Mucosa of descending colon (tissue), 3 donors: Measurements from ENCODE around the gene SLC1A7. TPM values are rescaled to one million over a fixed set of nuclear protein-coding genes. Genes with fewer than 3 reads are reported as not detected.

ENCODE experiments used
- ATAC-seq: fragments of 200-7000 bp; cut with Tn5 transposase; one replicate; pipeline ENCODE4 v1.9.1; 2020; ENCODE audit warnings: mild to moderate bottlenecking, moderate library complexity
- DNase-seq, 3 donors: peaks; one replicate each; pipeline ENCODE4 v3.0.0-alpha.2; 2020
- H3K36me3 ChIP-seq: fragments of 200-600 bp; one replicate; pipeline ENCODE4 v1.8.0; 2021; ENCODE audit warnings: low read depth, mild to moderate bottlenecking
- H3K4me1 ChIP-seq: fragments of 200-600 bp; one replicate; pipeline ENCODE4 v1.8.0; 2021; ENCODE audit warnings: low read depth, mild to moderate bottlenecking
- H3K4me3 ChIP-seq: fragments of 200-600 bp; one replicate; pipeline ENCODE4 v1.8.0; 2021; ENCODE audit warnings: mild to moderate bottlenecking
- H3K9me3 ChIP-seq: fragments of 200-600 bp; one replicate; pipeline ENCODE4 v1.8.0; 2021; ENCODE audit warnings: mild to moderate bottlenecking
- CTCF ChIP-seq: fragments of 200-600 bp; IDR thresholded peaks from one replicate; pipeline ENCODE4 v1.8.0; 2022; ENCODE audit warnings: antibody characterized with exemption, mild to moderate bottlenecking
- intact Hi-C, 2 donors: fragments of 100-400 bp; cut with DNase I in 1 of 2; cut with micrococcal nuclease in 1 of 2; formaldehyde crosslinking; loops; one replicate each; pipeline versions ENCODE4 v1.11.0 to v1.11.1; 2022; cut with DNase I, micrococcal nuclease
- total RNA-seq, 3 donors: library from RNA; stranded (reverse); fragmentation: NEBNext Ultra II Directional in 2 of 3; extraction: Animal tissue kit (Norgen Biotek cat#: 25700) in 2 of 3; gene quantifications; one replicate each; pipeline versions ENCODE4 v1.2.1 to v1.2.4, GENCODE V29; 2021 to 2023
- donor health status: DM: no; HTN: no; CAD: no; lungs with moderate emphysema.
- donor health status: DM: no; HTN: no; CAD: no.
- donor health status: DM: no; HTN: yes; CAD: no.

The SLC1A7 gene
- total RNA-seq, 3 donors from 2014 or later = 0.72 to 0.98 (median 0.93) TPM

- Histone ChIP-seq H3K36me3 (no peaks in the 10 kb centered on the region), H3K9me3 (no peaks in the 10 kb centered on the region), H3K4me3 (no peak overlapping the region), H3K4me1 (no peaks in the 10 kb centered on the region)
- no peak for TF ChIP-seq CTCF
- intact Hi-C loops = no loop called here
- ATAC-seq = no peak
- no peak for DNase-seq
These were observed 90.8 kb downstream of the SLC1A7 start for GRCh38 chr1:53051676-53052075.

- intact Hi-C loops = no loop called here
- ATAC-seq = no peak
- H3K4me1 ChIP-seq = no peaks in the 10 kb centered on the region
- TF ChIP-seq CTCF = no peak
- no peaks in the 10 kb centered on the region for H3K9me3 ChIP-seq
- DNase-seq = no peak
- H3K36me3 ChIP-seq = no peaks in the 10 kb centered on the region
- no peak overlapping the region for H3K4me3 ChIP-seq
These were observed 92.1 kb downstream of the SLC1A7 start for GRCh38 chr1:53050310-53050709.

- no peak for DNase-seq
- no peak for ATAC-seq
- H3K4me1 ChIP-seq = no peaks in the 10 kb centered on the region
- intact Hi-C loops = no loop called here
- no peak overlapping the region for H3K4me3 ChIP-seq
- no peaks in the 10 kb centered on the region for H3K9me3 ChIP-seq
- no peaks in the 10 kb centered on the region for H3K36me3 ChIP-seq
- no peak for TF ChIP-seq CTCF
These were observed 92.9 kb downstream of the SLC1A7 start for GRCh38 chr1:53049574-53049967.

- no peak for DNase-seq
- Histone ChIP-seq H3K4me3 (no peak overlapping the region), H3K36me3 (no peaks in the 10 kb centered on the region), H3K9me3 (no peaks in the 10 kb centered on the region), H3K4me1 (no peaks in the 10 kb centered on the region)
- no peak for ATAC-seq
- TF ChIP-seq CTCF = no peak
- intact Hi-C loops = no loop called here
These were observed 93.4 kb downstream of the SLC1A7 start for GRCh38 chr1:53048960-53049573.

GRCh38 chr1:53047737-53048736 lies 94.4 kb downstream of the SLC1A7 start:
- no peaks in the 10 kb centered on the region for H3K36me3 ChIP-seq
- no peak overlapping the region for H3K4me3 ChIP-seq
- ATAC-seq = peak; percentile 25
- H3K4me1 ChIP-seq = no peaks in the 10 kb centered on the region
- no peaks in the 10 kb centered on the region for H3K9me3 ChIP-seq
- TF ChIP-seq CTCF = no peak
- intact Hi-C loops = no loop called here
- no peak for DNase-seq
